ENCODE data around the gene MALT1.

Gene MALT1

DNA sequence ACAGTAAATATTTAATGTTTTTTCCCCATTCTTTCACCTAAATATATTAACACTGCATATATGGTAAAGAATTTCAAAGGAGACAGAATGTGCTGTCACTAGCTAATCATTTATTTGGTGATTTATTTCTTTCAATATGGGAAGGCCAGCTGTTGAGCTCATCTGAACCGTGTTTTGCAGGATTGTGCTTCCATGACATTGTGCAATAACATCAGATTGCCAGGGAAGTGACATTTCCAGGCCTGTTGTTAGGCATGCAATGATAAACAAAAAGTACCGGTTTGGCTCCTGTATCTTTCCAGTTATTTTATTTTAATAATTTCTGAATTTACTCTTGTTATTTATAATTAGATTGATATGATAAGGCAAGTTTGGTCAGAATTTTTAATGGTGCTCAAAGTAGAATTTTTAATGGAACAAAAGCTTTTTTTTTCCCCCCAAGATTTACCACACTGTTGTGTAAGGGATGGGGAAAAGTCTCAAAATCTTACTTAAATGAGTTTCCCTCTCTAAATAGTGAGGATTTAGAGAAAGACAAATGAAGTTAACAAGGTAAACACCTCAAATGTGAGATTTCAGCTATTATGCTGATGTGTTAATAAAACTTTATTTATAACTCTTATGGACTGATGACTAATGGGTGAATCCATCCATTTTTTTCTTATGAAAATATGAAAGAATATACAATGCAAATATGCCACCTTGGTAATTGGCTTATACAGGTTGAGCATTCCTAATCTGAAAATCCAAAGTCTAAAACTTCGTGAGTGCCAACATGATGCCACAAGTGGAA, 52.7 kb downstream of the MALT1 start:
- Histone ChIP-seq H2BK120ac (ENCODE audit: insufficient read depth, low read length, poor library complexity) (no peak overlapping the region), H4K91ac (ENCODE audit: low read depth, low read length) (no peak overlapping the region), H3K36me3 (ENCODE audit: control insufficient read depth in 1 of 2, insufficient read depth in 2 of 2, low read length in 2 of 2) (peaks cover 5 to 8% of the 10 kb centered on the region in 2 experiments), H3K4me2 (ENCODE audit: low read length) (no peak overlapping the region), H3K79me2 (ENCODE audit: control insufficient read depth, insufficient read depth, low read length, poor library complexity) (no peaks in the 10 kb centered on the region), H4K8ac (ENCODE audit: low read depth, low read length) (no peak overlapping the region), H3K79me1 (ENCODE audit: low read length) (no peaks in the 10 kb centered on the region), H2AK5ac (ENCODE audit: low read length) (no peak overlapping the region), H3K4me1 (ENCODE audit: control insufficient read depth in 1 of 2, insufficient read depth in 2 of 2, low read length in 2 of 2) (no peaks in the 10 kb centered on the region), H3K9me3 (ENCODE audit: insufficient read depth, low read depth, low read length) (no peaks in the 10 kb centered on the region), H3K9ac (ENCODE audit: low read length) (peak overlapping the region; percentile 71), H3K4me3 (ENCODE audit: low read depth, low read length) (no peak overlapping the region), H2AFZ (ENCODE audit: insufficient read depth, low read length, poor library complexity) (no peak overlapping the region), H3K18ac (ENCODE audit: low read length) (no peak overlapping the region), H2BK5ac (ENCODE audit: low read depth, low read length, poor library complexity) (no peak overlapping the region), H3K27me3 (ENCODE audit: insufficient read depth, low read length) (no peaks in the 10 kb centered on the region), H3K14ac (ENCODE audit: low read length) (no peak overlapping the region), H3K27ac (ENCODE audit: low read depth, low read length) (no peak overlapping the region), H2BK12ac (ENCODE audit: low read length) (no peak overlapping the region), H4K12ac (ENCODE audit: low read depth, low read length) (no peak overlapping the region), H3K4ac (ENCODE audit: low read depth, low read length) (no peak overlapping the region), H3K23ac (ENCODE audit: low read length) (no peak overlapping the region)
- WGBS (ENCODE audit: extremely low coverage, insufficient coverage, insufficient read length), result no CpG with 5 or more reads among the region's 3 CpGs
- no peak for DNase-seq

DNA sequence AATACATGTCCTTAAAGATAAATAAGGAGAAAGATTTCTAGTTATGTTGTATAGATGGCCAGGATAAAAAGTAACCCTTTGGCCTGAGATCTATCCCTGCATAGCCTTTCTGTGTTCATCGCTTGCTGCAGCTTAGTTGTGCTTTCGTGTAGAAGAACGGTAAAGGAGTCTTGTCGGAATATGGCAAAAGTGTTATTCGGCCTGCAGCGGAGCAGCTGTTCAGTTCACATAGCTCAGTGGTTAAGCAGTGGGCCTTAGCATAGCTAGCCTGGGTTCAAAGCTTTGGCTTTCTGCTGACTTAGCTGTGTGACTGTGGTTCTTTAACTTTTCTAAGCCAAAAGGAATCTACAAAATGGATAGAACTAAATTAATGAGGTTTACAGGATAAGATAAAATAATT, 55.4 kb downstream of the MALT1 start:
- no CpG with 5 or more reads among the region's 6 CpGs for WGBS (ENCODE audit: extremely low coverage, insufficient coverage, insufficient read length)
- H3K9ac ChIP-seq (ENCODE audit: low read length), result no peak overlapping the region
- H3K9me3 ChIP-seq (ENCODE audit: insufficient read depth, low read depth, low read length), result no peaks in the 10 kb centered on the region
- H3K14ac ChIP-seq (ENCODE audit: low read length), result no peak overlapping the region
- peaks cover 4 to 6% of the 10 kb centered on the region in 2 experiments for H3K36me3 ChIP-seq (ENCODE audit: control insufficient read depth in 1 of 2, insufficient read depth in 2 of 2, low read length in 2 of 2)
- peak overlapping the region; percentile 63 for H2BK5ac ChIP-seq (ENCODE audit: low read depth, low read length, poor library complexity)
- H3K4me3 ChIP-seq (ENCODE audit: low read depth, low read length), result no peak overlapping the region
- no peak overlapping the region for H3K23ac ChIP-seq (ENCODE audit: low read length)
- H3K4ac ChIP-seq (ENCODE audit: low read depth, low read length), result no peak overlapping the region
- H3K27me3 ChIP-seq (ENCODE audit: insufficient read depth, low read length), result no peaks in the 10 kb centered on the region
- no peak overlapping the region for H2AFZ ChIP-seq (ENCODE audit: insufficient read depth, low read length, poor library complexity)
- H2BK120ac ChIP-seq (ENCODE audit: insufficient read depth, low read length, poor library complexity), result no peak overlapping the region
- H3K79me2 ChIP-seq (ENCODE audit: control insufficient read depth, insufficient read depth, low read length, poor library complexity), result no peaks in the 10 kb centered on the region
- no peak for DNase-seq
- H3K27ac ChIP-seq (ENCODE audit: low read depth, low read length), result no peak overlapping the region
- H4K91ac ChIP-seq (ENCODE audit: low read depth, low read length), result no peak overlapping the region
- no peak overlapping the region for H3K4me2 ChIP-seq (ENCODE audit: low read length)
- H3K18ac ChIP-seq (ENCODE audit: low read length), result no peak overlapping the region
- no peak overlapping the region for H2BK12ac ChIP-seq (ENCODE audit: low read length)
- no peak overlapping the region for H2AK5ac ChIP-seq (ENCODE audit: low read length)
- no peak overlapping the region for H4K12ac ChIP-seq (ENCODE audit: low read depth, low read length)
- H3K79me1 ChIP-seq (ENCODE audit: low read length), result no peaks in the 10 kb centered on the region
- no peaks in the 10 kb centered on the region for H3K4me1 ChIP-seq (ENCODE audit: control insufficient read depth in 1 of 2, insufficient read depth in 2 of 2, low read length in 2 of 2)
- H4K8ac ChIP-seq (ENCODE audit: low read depth, low read length), result no peak overlapping the region

DNA sequence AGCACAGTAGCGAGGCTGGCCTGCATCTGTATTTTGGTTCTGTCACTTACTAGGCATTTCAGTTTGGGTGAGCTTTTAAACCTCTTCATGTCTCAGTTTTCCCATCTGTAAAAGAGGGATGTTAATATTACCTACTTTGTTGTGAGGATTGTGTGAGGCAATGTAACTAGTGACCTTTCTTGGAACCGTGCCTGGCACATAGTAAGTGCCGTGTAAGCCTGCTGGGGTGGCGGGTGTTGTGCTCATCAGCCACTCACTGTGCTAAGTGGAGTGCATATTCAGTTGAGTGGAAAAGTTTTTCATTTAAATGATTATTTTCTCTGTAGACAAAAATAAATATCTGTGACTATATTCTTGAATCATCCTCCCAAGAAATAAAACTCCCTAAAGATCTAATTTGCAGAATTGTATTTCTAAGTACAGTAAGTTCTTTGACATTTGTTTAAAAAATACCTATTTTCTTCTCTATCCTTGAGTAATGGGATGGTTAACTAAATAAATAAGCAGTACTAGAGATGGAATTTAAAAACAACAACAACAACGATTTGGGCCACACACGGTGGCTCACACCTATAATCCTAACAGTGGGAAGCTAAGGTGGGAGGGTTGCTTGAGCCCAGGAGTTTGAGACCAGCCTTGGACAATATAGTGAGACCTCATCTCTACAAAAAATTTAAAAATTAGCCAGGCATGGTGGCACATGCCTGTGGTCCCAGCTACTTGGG, 56.7 kb downstream of the MALT1 start:
- no peak overlapping the region for H3K14ac ChIP-seq (ENCODE audit: low read length)
- H2AK5ac ChIP-seq (ENCODE audit: low read length), result no peak overlapping the region
- H2BK5ac ChIP-seq (ENCODE audit: low read depth, low read length, poor library complexity), result no peak overlapping the region
- H2BK12ac ChIP-seq (ENCODE audit: low read length), result no peak overlapping the region
- no peak overlapping the region for H2BK120ac ChIP-seq (ENCODE audit: insufficient read depth, low read length, poor library complexity)
- no peak overlapping the region for H3K23ac ChIP-seq (ENCODE audit: low read length)
- H2AFZ ChIP-seq (ENCODE audit: insufficient read depth, low read length, poor library complexity), result no peak overlapping the region
- H3K18ac ChIP-seq (ENCODE audit: low read length), result no peak overlapping the region
- no peak overlapping the region for H3K4ac ChIP-seq (ENCODE audit: low read depth, low read length)
- H3K27ac ChIP-seq (ENCODE audit: low read depth, low read length), result no peak overlapping the region
- no peaks in the 10 kb centered on the region for H3K4me1 ChIP-seq (ENCODE audit: control insufficient read depth in 1 of 2, insufficient read depth in 2 of 2, low read length in 2 of 2)
- no CpG with 5 or more reads among the region's 6 CpGs for WGBS (ENCODE audit: extremely low coverage, insufficient coverage, insufficient read length)
- no peak overlapping the region for H3K9ac ChIP-seq (ENCODE audit: low read length)
- no peak overlapping the region for H4K12ac ChIP-seq (ENCODE audit: low read depth, low read length)
- no peaks in the 10 kb centered on the region for H3K9me3 ChIP-seq (ENCODE audit: insufficient read depth, low read depth, low read length)
- DNase-seq, result no peak
- H3K79me2 ChIP-seq (ENCODE audit: control insufficient read depth, insufficient read depth, low read length, poor library complexity), result no peaks in the 10 kb centered on the region
- H3K4me3 ChIP-seq (ENCODE audit: low read depth, low read length), result no peak overlapping the region
- H4K91ac ChIP-seq (ENCODE audit: low read depth, low read length), result no peak overlapping the region
- no peak overlapping the region for H3K4me2 ChIP-seq (ENCODE audit: low read length)
- peaks cover 4% of the 10 kb centered on the region in 2 experiments for H3K36me3 ChIP-seq (ENCODE audit: control insufficient read depth in 1 of 2, insufficient read depth in 2 of 2, low read length in 2 of 2)
- H3K27me3 ChIP-seq (ENCODE audit: insufficient read depth, low read length), result no peaks in the 10 kb centered on the region
- H4K8ac ChIP-seq (ENCODE audit: low read depth, low read length), result no peak overlapping the region
- no peaks in the 10 kb centered on the region for H3K79me1 ChIP-seq (ENCODE audit: low read length)

DNA sequence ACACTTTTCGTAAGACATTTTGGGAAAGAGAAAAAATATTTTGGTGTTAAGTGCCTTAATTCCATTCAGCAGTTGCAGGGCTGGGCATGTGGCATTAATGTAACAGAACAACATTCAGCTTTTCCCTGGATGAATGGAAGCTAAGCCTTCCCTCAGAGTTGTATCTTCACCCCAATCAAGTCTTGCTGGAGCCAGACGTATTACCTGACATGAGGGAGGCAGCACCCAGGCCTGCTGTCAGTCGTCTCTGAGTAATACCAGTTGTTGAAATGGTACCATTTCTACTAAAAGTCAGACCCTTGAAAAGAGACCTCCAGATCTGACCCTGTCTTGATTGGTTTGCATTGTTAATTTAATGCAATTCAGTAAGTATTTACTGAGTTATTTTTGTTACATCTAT, 57.5 kb downstream of the MALT1 start:
- Histone ChIP-seq H4K91ac (ENCODE audit: low read depth, low read length) (no peak overlapping the region), H2BK120ac (ENCODE audit: insufficient read depth, low read length, poor library complexity) (no peak overlapping the region), H3K4me2 (ENCODE audit: low read length) (no peak overlapping the region), H3K79me1 (ENCODE audit: low read length) (no peaks in the 10 kb centered on the region), H3K27me3 (ENCODE audit: insufficient read depth, low read length) (no peaks in the 10 kb centered on the region), H3K27ac (ENCODE audit: low read depth, low read length) (no peak overlapping the region), H4K8ac (ENCODE audit: low read depth, low read length) (no peak overlapping the region), H3K36me3 (ENCODE audit: control insufficient read depth in 1 of 2, insufficient read depth in 2 of 2, low read length in 2 of 2) (peaks cover 4 to 5% of the 10 kb centered on the region in 2 experiments), H3K4me3 (ENCODE audit: low read depth, low read length) (no peak overlapping the region), H2AFZ (ENCODE audit: insufficient read depth, low read length, poor library complexity) (no peak overlapping the region), H3K23ac (ENCODE audit: low read length) (no peak overlapping the region), H3K14ac (ENCODE audit: low read length) (no peak overlapping the region), H3K9ac (ENCODE audit: low read length) (no peak overlapping the region), H2BK12ac (ENCODE audit: low read length) (no peak overlapping the region), H4K12ac (ENCODE audit: low read depth, low read length) (no peak overlapping the region), H3K79me2 (ENCODE audit: control insufficient read depth, insufficient read depth, low read length, poor library complexity) (no peaks in the 10 kb centered on the region), H2BK5ac (ENCODE audit: low read depth, low read length, poor library complexity) (no peak overlapping the region), H2AK5ac (ENCODE audit: low read length) (no peak overlapping the region), H3K4ac (ENCODE audit: low read depth, low read length) (no peak overlapping the region), H3K9me3 (ENCODE audit: insufficient read depth, low read depth, low read length) (no peaks in the 10 kb centered on the region), H3K18ac (ENCODE audit: low read length) (no peak overlapping the region), H3K4me1 (ENCODE audit: control insufficient read depth in 1 of 2, insufficient read depth in 2 of 2, low read length in 2 of 2) (no peaks in the 10 kb centered on the region)
- no peak for DNase-seq
- no CpG with 5 or more reads among the region's 3 CpGs for WGBS (ENCODE audit: extremely low coverage, insufficient coverage, insufficient read length)
